Activated B cell treated with CpG ODN at 0.5 μM for 24 hours (primary cell): ENCODE measurements around the gene EYS. TPM values are rescaled to one million over a fixed set of nuclear protein-coding genes. Genes with fewer than 3 reads are reported as not detected.
"Not testable (repeated sequence)": the region's sequence is repeated elsewhere in the genome, so short reads cannot be mapped to it uniquely, and the experiment has no call there.

ENCODE experiments used
- ATAC-seq: fragments of 200-7000 bp; cut with Tn5 transposase; one replicate; pipeline ENCODE4 v1.10.0; 2021; ENCODE audit warnings: low read depth, mild to moderate bottlenecking, moderate library complexity
- CTCF ChIA-PET: fragments of 350-600 bp; sonication (Branson Sonifier 250); formaldehyde crosslinking; loops from one replicate; lab custom pipeline; 2021; ENCODE audit warnings: antibody characterized with exemption; lab: Charles Lee
- POLR2A ChIA-PET: fragments of 350-600 bp; sonication (Branson Sonifier 250); formaldehyde crosslinking; loops from one replicate; lab custom pipeline; 2021; ENCODE audit warnings: antibody characterized with exemption; lab: Charles Lee
- DNase-seq: peaks from one replicate; pipeline ENCODE4 v3.0.0; 2022
- H3K27ac Mint-ChIP-seq: one replicate; pipeline ENCODE4 v1.8.0; 2020; ENCODE audit warnings: mixed read lengths
- H3K27me3 Mint-ChIP-seq: one replicate; pipeline ENCODE4 v1.8.0; 2021; ENCODE audit warnings: mixed read lengths
- H3K36me3 Mint-ChIP-seq: one replicate; pipeline ENCODE4 v1.8.0; 2021; ENCODE audit warnings: low read depth, mixed read lengths
- H3K4me1 Mint-ChIP-seq: one replicate; pipeline ENCODE4 v1.8.0; 2021; ENCODE audit warnings: mixed read lengths
- H3K4me3 Mint-ChIP-seq: one replicate; pipeline ENCODE4 v1.8.0; 2020; ENCODE audit warnings: mild to moderate bottlenecking, mixed read lengths
- H3K9me3 Mint-ChIP-seq: one replicate; pipeline ENCODE4 v1.8.0; 2020; ENCODE audit warnings: mixed read lengths
- intact Hi-C: fragments of 100-400 bp; cut with micrococcal nuclease; formaldehyde crosslinking; loops from one replicate; pipeline ENCODE4 v1.15.1; 2024
- total RNA-seq: library from RNA; stranded (reverse); gene quantifications from 2 replicates; pipeline ENCODE4 v1.2.3, GENCODE V29; 2022
- TF ChIP-seq, protein P1 (sequence below): fragments of 200-600 bp; IDR thresholded peaks from one replicate; pipeline ENCODE4 v1.8.0; 2022; ENCODE audit warnings: antibody characterized with exemption, mild to moderate bottlenecking

The EYS gene
- total RNA-seq, 1 donor from 2014 or later = not detected

- Mint-ChIP-seq H3K27ac (no peak overlapping the region), H3K36me3 (no peaks in the 10 kb centered on the region), H3K9me3 (no peaks in the 10 kb centered on the region), H3K27me3 (no peaks in the 10 kb centered on the region), H3K4me3 (no peak overlapping the region), H3K4me1 (no peaks in the 10 kb centered on the region)
- CTCF ChIA-PET = no interaction called here
- ATAC-seq (no peak), DNase-seq (no peak)
- intact Hi-C loops = no loop called here
- POLR2A ChIA-PET = no interaction called here
- TF ChIP-seq, protein P1, sequence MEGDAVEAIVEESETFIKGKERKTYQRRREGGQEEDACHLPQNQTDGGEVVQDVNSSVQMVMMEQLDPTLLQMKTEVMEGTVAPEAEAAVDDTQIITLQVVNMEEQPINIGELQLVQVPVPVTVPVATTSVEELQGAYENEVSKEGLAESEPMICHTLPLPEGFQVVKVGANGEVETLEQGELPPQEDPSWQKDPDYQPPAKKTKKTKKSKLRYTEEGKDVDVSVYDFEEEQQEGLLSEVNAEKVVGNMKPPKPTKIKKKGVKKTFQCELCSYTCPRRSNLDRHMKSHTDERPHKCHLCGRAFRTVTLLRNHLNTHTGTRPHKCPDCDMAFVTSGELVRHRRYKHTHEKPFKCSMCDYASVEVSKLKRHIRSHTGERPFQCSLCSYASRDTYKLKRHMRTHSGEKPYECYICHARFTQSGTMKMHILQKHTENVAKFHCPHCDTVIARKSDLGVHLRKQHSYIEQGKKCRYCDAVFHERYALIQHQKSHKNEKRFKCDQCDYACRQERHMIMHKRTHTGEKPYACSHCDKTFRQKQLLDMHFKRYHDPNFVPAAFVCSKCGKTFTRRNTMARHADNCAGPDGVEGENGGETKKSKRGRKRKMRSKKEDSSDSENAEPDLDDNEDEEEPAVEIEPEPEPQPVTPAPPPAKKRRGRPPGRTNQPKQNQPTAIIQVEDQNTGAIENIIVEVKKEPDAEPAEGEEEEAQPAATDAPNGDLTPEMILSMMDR = no peak
Observed at GRCh38 chr6:64041373-64041772, 1665.7 kb downstream of the EYS start.

GRCh38 chr6:64040113-64040512 lies 1666.9 kb downstream of the EYS start:
- ChIA-PET CTCF (no interaction called here), POLR2A (no interaction called here)
- DNase-seq (no peak), ATAC-seq (no peak)
- Mint-ChIP-seq H3K27ac (no peak overlapping the region), H3K27me3 (no peaks in the 10 kb centered on the region), H3K36me3 (no peaks in the 10 kb centered on the region), H3K9me3 (no peaks in the 10 kb centered on the region), H3K4me1 (no peaks in the 10 kb centered on the region), H3K4me3 (no peak overlapping the region)
- intact Hi-C loops = no loop called here
- TF ChIP-seq, protein P1 = no peak

DNA sequence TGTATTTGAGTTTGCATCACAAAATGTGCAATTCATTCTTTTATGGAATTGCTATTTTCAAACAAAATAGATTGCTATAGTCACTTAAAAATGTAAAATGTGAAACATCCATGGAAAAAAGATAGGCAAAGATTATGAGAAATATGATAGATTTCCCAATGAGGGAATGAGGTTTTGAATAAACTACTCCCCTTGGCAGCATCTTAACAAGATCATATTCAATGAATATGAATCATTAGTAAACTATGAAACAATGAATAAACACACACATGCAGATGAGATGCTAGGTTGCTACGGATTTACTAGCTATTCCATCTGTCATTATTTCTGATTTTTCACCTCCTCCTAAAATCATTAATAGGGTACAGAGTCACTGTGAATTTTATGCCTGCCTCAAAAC lies 1669.6 kb downstream of the EYS start:
- CTCF ChIA-PET = no interaction called here
- DNase-seq = no peak
- POLR2A ChIA-PET = no interaction called here
- no peak for ATAC-seq
- Mint-ChIP-seq H3K4me3 (no peak overlapping the region), H3K9me3 (no peaks in the 10 kb centered on the region), H3K27ac (no peak overlapping the region), H3K36me3 (no peaks in the 10 kb centered on the region), H3K27me3 (no peaks in the 10 kb centered on the region), H3K4me1 (no peaks in the 10 kb centered on the region)
- intact Hi-C loops = no loop called here
- TF ChIP-seq, protein P1 = no peak

DNA sequence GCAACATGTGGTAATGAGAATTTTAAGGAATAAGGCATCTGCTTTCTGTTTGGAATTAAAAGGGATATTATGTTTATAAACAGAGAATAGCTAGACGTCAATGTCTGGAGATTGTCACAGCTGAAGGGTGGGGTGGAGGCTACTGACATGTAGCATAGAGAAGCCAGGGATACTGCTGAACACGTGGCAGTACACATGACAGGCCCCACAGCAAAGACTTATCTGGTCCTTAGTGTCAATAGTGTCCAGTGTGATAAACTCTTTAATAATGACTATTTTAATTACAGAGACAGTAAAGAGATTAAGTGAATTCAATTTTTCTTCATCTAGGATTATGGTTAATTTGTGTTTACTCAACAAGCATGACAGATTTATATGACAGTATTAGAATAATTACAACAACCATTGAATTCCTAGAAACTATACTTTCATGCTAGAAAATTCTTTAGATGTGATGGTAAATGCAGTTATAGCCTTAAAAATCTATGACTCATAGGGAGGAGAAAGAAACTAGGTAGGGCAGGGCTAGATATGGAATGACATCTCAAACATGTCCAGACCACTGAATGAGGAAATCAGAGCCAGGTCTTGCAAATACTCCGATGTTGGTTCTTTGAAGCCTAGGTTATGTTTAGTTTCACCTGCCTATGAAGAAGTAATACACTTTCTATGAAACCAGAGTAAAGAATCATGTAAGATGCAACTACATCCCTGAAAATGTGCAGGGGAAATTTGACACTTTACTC lies 1671.9 kb downstream of the EYS start:
- DNase-seq (no peak), ATAC-seq (no peak)
- peaks cover 5% of the 10 kb centered on the region for H3K9me3 Mint-ChIP-seq
- CTCF ChIA-PET = no interaction called here
- no peaks in the 10 kb centered on the region for H3K27me3 Mint-ChIP-seq
- TF ChIP-seq, protein P1 = no peak
- POLR2A ChIA-PET = no interaction called here
- no peak overlapping the region for H3K4me3 Mint-ChIP-seq
- no peaks in the 10 kb centered on the region for H3K36me3 Mint-ChIP-seq
- no peak overlapping the region for H3K27ac Mint-ChIP-seq
- no peaks in the 10 kb centered on the region for H3K4me1 Mint-ChIP-seq
- intact Hi-C loops = no loop called here

DNA sequence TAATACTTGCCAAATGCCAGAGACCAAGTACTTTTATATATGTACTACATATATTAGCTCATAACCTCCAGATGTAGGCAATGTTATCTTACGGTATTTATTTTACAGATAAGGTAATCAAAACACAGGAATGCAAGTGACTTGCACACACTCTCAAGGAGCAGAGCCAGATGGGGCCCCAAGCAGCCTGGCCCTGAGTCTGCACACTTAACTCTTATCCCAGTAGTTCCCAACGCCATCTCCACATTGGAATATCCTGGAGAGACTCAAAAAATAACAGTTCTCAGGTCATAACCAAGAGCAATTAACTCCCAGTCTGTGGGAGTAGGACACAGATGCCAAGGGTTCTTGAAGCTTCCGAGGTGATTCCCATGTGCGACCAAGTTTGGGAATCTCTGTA lies 1672.7 kb downstream of the EYS start:
- Mint-ChIP-seq H3K9me3 (peaks cover 5% of the 10 kb centered on the region), H3K4me1 (no peaks in the 10 kb centered on the region), H3K27me3 (no peaks in the 10 kb centered on the region), H3K4me3 (no peak overlapping the region), H3K36me3 (no peaks in the 10 kb centered on the region), H3K27ac (no peak overlapping the region)
- TF ChIP-seq, protein P1 = no peak
- intact Hi-C loops = no loop called here
- no peak for ATAC-seq
- no peak for DNase-seq
- ChIA-PET POLR2A (no interaction called here), CTCF (no interaction called here)

GRCh38 chr6:64030950-64031618 lies 1675.9 kb downstream of the EYS start:
- H3K36me3 Mint-ChIP-seq, CTCF ChIA-PET, DNase-seq, POLR2A ChIA-PET, H3K9me3 Mint-ChIP-seq, H3K4me1 Mint-ChIP-seq, intact Hi-C loops, H3K27ac Mint-ChIP-seq, H3K4me3 Mint-ChIP-seq, H3K27me3 Mint-ChIP-seq, ATAC-seq: not testable (repeated sequence)
